WERI-Rb-1 (cell line): ENCODE data around the gene COPS7A.

ENCODE experiments used
- DNase-seq: peaks from one replicate; pipeline ENCODE4 v3.0.0-alpha.2; 2020
- H3K27ac ChIP-seq: fragments of 250-450 bp; sonication (Bioruptor Pico); 2 replicates; pipeline ENCODE4 v1.5.1; 2020; ENCODE audit warnings: mild to moderate bottlenecking, moderate library complexity
- H3K27me3 ChIP-seq: fragments of 250-450 bp; sonication (Bioruptor Pico); 2 replicates; pipeline ENCODE4 v1.5.1; 2021; ENCODE audit warnings: mild to moderate bottlenecking, low read depth, moderate library complexity; ENCODE audit not compliant: insufficient read depth, severe bottlenecking
- H3K36me3 ChIP-seq: fragments of 250-450 bp; sonication (Bioruptor Pico); 2 replicates; pipeline ENCODE4 v1.5.1; 2020; ENCODE audit warnings: mild to moderate bottlenecking, moderate library complexity
- H3K4me3 ChIP-seq: 2 replicates; pipeline ENCODE4 v1.5.1; 2011; ENCODE audit warnings: low read depth, mild to moderate bottlenecking, control low read depth, low read length
- H3K9me3 ChIP-seq: fragments of 250-450 bp; sonication (Bioruptor Pico); 2 replicates; pipeline ENCODE4 v1.5.1; 2021; ENCODE audit warnings: mild to moderate bottlenecking, moderate library complexity; ENCODE audit not compliant: severe bottlenecking
- TF ChIP-seq, protein P1 (sequence below): IDR thresholded peaks from 2 replicates; pipeline ENCODE4 v1.5.1; 2011; ENCODE audit warnings: low read depth, mild to moderate bottlenecking, control low read depth, inconsistent platforms, low read length

The COPS7A gene

DNA sequence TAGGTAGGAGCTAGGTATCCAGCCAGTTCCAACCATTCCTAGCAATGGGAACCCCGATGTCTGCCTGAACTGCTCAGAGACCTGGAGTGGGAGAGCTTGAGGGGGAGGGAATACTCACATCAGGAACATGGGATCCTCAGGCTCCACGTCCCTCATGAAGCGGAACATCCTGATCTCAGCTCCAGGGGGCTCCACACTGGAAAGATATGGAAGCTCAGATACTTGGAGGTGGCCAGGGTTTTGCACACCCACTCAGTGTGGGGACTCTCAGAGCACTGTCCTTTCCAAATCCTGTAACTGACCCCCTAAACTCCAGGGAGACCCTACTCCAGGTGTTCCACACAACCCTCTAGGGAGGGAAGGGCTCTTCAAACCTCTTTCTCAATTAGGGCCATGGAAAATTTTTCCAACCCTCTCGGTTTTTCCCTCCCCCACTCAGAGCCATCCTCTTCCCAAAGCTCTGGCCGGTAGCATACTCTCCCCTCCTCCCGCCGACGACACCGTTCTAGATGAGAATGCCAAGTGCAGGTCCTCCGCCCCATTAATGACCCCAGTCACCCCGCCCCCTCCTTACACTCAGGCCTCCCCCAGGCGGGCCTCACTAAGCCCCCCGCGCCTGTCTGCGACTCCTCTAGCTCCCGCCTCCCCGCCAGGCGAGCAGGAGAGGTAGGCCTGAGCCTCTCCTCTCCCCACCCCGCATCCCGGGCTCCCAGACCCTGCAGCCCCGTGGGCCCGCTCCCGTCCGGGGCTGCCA, 28.5 kb downstream of the COPS7A start:
- Histone ChIP-seq H3K27ac (peak overlapping the region; percentile 97), H3K27me3 (no peaks in the 10 kb centered on the region), H3K4me3 (peak overlapping the region; percentile 73), H3K9me3 (no peaks in the 10 kb centered on the region), H3K36me3 (peaks cover 52% of the 10 kb centered on the region)
- DNase-seq: peak; percentile 72
- TF ChIP-seq, protein P1, sequence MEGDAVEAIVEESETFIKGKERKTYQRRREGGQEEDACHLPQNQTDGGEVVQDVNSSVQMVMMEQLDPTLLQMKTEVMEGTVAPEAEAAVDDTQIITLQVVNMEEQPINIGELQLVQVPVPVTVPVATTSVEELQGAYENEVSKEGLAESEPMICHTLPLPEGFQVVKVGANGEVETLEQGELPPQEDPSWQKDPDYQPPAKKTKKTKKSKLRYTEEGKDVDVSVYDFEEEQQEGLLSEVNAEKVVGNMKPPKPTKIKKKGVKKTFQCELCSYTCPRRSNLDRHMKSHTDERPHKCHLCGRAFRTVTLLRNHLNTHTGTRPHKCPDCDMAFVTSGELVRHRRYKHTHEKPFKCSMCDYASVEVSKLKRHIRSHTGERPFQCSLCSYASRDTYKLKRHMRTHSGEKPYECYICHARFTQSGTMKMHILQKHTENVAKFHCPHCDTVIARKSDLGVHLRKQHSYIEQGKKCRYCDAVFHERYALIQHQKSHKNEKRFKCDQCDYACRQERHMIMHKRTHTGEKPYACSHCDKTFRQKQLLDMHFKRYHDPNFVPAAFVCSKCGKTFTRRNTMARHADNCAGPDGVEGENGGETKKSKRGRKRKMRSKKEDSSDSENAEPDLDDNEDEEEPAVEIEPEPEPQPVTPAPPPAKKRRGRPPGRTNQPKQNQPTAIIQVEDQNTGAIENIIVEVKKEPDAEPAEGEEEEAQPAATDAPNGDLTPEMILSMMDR: peak; percentile 43; the same call in 1 of the 2 replicates

GRCh38 chr12:6752921-6753771, 29.3 kb downstream of the COPS7A start, which contains the start of gene MLF2:
Gene MLF2, minus strand, starts transcription at chr12:6753141. Its CDS starts 807 bp downstream, at chr12:6752334.
- DNase-seq: peak; percentile 99
- Histone ChIP-seq H3K27me3 (no peaks in the 10 kb centered on the region), H3K36me3 (peaks cover 44% of the 10 kb centered on the region), H3K9me3 (no peaks in the 10 kb centered on the region), H3K4me3 (peak within 1 kb of the TSS; percentile 73), H3K27ac (peak within 1 kb of the TSS; percentile 97)
- TF ChIP-seq, protein P1: peak; percentile 92

- TF ChIP-seq, protein P1: no peak
- peak overlapping the region; percentile 73 for H3K4me3 ChIP-seq
- peaks cover 37% of the 10 kb centered on the region for H3K36me3 ChIP-seq
- no peaks in the 10 kb centered on the region for H3K9me3 ChIP-seq
- DNase-seq: no peak
- H3K27ac ChIP-seq: peak overlapping the region; percentile 97
- no peaks in the 10 kb centered on the region for H3K27me3 ChIP-seq
Measured at GRCh38 chr12:6753772-6754356, 30.0 kb downstream of the COPS7A start.

GRCh38 chr12:6754411-6754810, 30.6 kb downstream of the COPS7A start:
- H3K4me3 ChIP-seq: no peak overlapping the region
- TF ChIP-seq, protein P1: no peak
- peak overlapping the region; percentile 97 for H3K27ac ChIP-seq
- H3K27me3 ChIP-seq: no peaks in the 10 kb centered on the region
- H3K36me3 ChIP-seq: peaks cover 32% of the 10 kb centered on the region
- no peaks in the 10 kb centered on the region for H3K9me3 ChIP-seq
- DNase-seq: no peak

GRCh38 chr12:6757028-6757690, 33.3 kb downstream of the COPS7A start:
- Histone ChIP-seq H3K27me3 (no peaks in the 10 kb centered on the region), H3K27ac (peak overlapping the region; percentile 30), H3K36me3 (peaks cover 4% of the 10 kb centered on the region), H3K9me3 (no peaks in the 10 kb centered on the region), H3K4me3 (no peak overlapping the region)
- DNase-seq: no peak
- TF ChIP-seq, protein P1: no peak
